HG02885 (cell line): ENCODE data around the gene HMCN2.

Experiments
- ATAC-seq: cut with Tn5 transposase; IDR thresholded peaks from one replicate; pipeline ENCODE4 v1.9.1; 2021; ENCODE audit warnings: mild to moderate bottlenecking; ENCODE audit not compliant: unreplicated experiment, poor library complexity

The HMCN2 gene

DNA sequence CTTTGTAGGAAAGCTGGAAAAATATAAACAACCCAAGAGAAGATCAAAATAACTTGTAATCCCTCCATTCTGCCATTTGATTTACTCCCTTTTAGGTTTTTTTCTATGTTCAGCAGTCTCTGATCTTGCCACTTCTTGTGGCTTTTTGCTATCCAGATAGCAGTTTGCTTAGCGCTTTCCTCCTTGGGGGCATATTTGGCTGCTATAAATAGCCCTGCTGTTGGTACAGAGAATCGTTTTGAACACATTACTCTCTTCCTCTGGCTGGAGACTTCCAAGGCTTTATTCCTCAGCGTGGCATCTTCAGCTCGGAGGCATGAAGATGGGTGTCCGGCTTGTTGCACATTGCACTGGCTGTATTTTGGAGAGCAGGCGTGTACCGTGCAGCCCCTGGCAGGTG lies 38.6 kb downstream of the HMCN2 start:
- no peak for ATAC-seq

DNA sequence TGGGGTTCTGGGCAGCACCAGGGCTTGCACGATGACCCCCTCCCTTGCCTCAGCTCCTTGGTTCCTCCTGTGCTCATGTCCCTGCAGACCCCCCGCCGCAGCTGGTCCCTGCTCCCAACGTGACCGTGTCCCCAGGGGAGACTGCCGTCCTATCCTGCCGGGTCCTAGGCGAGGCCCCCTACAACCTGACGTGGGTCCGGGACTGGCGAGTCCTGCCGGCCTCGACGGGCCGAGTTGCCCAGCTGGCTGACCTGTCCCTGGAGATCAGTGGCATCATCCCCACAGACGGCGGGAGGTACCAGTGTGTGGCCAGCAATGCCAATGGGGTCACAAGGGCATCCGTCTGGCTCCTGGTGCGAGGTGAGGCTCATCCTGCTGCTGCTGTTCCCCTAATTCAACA lies 39.1 kb downstream of the HMCN2 start:
- no peak for ATAC-seq

DNA sequence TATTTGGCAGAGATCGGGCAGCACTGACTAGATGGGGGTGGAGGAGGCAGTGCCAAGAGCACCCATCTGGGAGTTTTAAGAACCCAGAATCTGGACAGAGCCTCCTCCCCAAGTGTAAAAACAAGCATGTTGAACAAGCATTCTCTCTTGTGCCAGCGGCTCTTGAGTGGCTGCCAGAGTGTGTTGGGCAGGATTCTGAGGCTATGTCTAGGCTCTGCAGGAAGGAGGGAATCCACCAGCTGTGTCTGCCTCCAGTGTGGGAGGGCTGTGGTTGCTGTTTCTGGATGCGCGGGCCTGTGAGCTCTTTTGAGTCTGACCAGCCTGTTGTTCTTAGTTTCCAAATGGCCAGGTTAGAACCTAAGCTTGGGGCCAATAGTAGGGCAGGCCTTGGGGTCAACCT lies 39.8 kb downstream of the HMCN2 start:
- no peak for ATAC-seq

DNA sequence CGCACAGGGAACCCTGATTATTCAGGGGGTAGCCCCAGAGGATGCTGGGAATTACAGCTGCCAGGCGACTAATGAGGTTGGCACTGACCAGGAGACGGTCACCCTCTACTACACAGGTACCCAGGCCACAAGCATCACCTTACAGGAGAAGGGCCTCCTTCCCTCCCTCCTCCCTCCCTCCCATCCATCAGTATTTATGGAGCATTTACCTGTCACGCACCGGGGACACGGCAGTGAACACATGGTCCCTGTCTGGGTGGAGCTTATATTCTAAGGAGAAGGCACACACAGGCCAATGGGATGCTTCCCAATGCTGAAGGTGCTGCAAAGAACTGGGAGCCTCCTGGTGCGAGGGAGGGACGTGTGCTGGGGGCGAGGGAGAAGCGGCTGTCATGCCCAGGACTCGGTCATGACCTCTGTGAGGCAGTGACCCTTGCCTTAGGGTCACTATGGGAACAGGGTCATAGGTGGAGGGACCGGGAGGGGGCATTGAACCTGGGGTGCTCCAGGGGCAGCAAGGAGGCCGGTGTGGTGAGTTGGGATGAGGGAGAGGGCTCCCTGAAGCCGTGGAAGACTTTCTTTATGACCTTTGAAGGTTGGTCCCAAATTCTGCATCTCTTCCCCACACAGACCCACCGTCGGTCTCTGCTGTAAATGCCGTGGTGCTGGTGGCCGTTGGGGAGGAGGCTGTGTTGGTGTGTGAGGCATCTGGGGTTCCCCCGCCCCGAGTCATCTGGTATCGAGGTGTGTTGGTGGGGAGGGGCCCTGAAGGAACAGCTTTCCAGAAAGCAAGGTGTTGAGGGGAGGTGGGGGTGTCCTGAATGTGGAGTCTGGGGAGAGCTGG lies 41.5 kb downstream of the HMCN2 start:
- ATAC-seq = no peak

DNA sequence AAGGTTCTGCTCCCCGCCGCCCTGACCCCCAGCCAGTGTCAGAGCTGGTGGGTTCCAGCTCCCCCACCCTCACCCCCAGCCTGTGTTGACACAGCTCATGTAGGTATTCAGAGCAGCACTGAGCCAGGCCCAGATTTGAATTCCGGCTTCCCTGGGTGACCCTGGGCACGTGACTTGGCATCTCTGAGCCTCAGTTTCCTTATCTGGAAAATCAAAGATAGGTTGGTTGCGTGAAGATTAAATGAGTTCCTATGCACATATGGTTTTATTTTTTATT lies 42.0 kb downstream of the HMCN2 start:
- no peak for ATAC-seq

DNA sequence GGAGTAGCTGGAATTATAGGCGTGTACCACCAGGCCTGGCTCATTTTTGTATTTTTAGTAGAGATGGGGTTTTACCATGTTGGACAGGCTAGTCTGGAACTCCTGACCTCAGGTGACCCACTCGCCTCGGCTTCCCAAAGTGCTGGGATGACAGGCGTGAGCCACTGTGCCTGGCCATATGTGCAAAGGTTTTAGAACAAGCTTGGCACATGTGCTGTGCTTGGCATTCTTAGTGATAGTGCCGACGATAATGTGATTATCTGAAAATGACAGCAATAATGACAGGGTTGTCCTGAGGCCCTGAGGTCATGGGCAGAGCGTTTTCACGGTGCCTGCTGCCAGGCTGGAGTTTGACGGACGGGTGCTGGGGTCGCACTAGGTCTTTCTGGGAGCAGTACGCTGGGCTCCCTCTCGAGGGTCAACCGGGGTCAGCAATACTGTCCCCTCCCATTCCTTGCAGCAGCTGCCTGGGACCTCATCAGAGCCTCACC lies 42.6 kb downstream of the HMCN2 start:
- ATAC-seq = no peak

DNA sequence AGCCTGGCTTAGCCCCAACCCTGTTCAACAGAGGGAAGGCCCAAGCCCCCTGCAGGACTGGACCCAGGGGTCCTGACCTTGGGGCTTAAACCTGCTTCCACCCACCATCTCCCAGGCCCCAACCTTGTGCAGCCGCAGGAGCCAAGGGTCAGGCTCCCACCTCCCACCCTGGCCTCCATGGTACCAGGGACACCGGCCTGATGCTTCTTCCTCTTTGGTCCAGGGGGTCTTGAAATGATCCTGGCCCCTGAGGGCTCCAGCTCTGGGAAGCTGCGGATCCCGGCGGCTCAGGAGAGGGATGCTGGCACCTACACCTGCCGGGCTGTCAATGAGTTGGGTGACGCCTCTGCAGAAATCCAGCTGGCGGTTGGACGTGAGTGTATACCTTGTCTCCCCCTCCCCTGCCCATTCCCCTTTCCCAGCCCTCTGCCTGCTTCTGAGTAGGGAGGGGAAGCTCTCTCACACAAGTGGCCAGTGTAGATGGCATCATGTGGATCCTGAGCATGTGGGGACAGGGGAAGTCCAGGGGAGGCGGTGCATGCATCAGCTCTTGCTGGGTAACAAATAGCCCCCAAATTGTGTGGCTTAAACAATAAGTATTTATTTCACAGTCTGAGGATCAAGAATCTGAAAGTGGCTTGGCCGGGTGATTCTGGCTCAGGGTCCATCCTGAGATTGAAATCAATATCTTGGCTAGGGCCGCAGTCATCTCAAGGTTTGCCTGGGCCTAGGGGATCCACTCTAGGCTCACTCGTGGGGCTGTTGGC lies 44.3 kb downstream of the HMCN2 start:
- ATAC-seq = no peak

DNA sequence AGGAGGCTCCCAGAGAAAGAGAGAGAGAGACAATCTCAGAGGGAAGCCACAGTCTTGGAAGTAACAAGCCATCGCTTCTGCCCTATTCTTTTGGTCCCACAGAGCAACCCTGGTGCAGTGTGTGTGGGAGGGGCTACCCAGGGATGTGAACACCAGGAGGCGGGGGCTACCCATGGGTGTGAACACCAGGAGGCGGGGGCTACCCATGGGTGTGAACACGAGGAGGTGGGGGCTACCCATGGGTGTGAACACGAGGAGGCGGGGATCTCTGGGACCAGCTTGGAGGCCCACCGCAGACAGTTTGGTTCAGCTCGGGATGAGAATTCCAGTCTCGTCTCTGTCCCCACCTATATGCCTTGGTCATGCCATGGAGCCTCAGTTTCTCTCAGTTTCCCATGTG lies 44.9 kb downstream of the HMCN2 start:
- ATAC-seq = no peak

DNA sequence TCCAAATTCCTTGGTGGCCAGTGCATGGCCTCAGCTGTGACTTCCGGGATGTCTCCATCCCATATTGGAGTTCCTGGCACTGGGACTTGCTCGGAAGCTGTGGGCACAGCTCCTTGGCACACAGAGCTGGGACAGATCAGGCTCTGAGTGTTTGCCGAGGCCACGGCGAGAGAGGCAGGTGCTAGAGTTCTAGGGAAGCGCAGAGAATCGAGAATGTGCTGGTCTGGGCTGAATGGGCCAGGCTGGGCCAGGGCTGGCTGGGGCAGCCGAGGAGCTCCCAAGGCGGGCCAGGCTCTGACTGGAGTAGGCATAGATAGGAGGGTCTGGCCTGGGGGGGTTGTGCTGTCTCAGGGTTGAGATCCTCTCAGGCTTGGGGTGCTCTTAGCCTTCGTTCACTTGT lies 45.4 kb downstream of the HMCN2 start:
- ATAC-seq = no peak

DNA sequence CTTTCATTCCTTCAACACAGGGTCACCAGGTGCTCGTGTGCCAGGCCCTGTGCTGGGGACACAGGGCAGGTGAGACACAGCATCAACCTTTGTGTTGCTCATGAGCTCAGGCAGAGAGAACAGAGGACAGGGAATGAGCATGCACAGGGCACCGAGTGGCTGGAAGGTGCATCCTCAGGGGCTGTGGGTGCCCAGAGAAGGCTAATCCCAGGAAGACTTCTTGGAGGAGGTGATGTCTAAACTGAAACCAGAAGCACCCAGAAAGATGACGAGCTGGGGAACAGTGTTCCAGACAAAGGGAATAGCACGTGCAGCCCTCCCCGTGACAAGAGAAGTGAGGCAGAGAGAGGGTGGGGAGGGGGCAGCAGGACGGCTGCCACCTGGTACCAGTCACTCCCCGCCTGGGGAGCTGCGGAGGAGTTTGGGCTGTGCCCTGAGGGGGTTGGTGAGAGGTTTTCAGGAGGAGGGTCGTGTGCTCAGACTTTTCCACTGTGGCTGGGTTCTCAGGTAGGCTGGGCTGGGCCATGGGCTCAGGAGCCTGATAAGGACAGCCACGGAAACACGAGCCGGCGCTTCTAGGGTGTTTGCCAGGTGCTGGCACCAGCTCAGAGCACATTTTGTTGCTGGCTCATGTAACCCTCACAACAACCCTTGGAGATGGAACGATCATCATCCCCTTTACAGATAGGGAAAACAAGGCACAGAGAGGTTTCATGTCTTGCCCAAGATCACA lies 46.0 kb downstream of the HMCN2 start:
- no peak for ATAC-seq

DNA sequence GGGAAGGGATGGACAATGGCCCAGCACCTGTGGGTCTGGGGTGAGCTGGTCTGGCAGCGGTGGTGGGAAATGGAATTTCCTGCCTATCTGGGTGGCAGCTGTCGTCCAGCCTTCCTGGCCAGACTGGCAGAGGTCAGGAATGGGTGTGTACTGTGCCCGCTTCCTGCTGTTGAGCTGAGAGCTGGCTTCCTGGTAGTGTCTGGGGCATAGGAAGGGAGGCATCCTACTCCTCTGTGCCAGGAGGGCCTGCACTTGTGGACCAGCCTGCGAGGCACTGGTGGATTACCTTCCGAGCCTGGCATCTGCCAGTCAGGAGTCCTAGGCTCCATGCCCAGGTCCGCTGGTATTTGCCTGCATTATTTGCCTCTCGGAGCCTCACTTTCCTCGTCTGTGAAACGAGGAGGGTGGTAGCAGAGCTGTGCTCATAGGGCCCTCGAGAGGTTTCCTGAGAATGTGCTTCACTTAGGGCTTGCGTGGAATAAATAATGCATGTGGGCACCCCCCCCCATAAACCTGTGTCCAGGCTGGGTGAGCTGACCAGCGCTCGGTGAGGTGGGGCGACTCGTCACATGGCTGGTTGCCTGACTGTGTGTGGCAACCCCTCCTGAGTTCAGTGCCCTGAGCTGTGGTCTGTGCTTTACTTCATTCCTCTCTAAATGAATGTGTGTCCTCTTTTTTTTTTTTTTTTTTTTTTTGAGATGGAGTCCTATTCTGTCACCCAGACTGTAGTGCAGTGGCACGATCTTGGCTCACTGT lies 47.7 kb downstream of the HMCN2 start:
- ATAC-seq = no peak

DNA sequence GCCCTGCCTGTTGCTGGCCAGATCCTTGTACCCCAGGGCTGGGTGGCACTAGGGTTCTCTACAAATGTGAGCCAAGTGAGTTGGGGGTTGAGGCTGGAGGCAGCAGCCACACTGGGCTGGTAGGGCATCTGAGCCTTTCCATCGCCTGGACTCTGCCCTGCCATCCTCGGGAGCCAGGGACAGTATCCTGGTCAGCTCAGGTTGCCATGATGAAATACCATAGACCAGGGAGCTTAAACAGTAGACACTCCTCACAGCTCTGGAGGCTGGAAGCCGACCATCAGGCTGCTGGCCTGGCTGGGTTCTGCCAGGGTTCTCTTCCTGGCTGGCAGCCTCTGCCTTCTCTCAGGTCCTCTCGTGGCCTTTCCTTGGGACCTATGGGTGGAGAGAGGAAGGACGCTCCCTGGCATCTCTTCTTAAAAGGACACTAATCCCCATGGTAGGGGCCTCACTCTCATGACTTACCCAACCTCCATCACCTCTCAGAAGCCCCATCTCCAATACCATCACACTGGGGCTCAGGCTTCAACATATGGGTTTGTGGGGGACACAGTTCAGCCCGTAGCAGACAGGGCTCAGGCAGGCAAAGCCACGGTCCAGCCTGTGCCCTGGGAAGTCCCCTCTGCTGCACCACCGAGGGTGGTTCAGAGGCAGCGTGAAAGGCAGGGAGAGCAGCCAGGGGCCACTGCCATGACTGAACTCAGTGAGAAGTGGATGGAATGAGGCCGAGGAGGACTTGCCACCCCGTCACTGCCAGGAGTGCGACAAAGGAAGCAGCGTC lies 50.1 kb downstream of the HMCN2 start:
- no peak for ATAC-seq

DNA sequence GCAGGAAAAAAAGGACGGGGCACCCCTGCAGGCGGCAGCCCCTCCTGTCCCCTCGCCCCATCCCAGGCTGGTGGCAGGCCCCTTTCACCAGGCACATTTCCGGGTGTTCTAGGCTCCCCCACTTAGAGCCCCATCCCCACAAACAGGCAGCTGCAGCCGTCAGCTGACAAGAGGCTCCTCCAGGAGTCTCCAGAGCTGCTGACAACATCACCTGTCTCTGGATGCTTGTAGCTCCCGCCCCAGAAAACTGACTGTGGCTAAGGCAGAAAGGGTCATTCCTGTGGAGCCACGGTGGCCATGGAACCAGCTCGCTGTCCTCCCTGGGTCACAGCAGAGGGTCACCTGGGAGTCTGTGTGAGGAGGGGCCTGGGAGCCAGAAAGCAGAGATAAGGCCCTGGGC lies 50.9 kb downstream of the HMCN2 start:
- ATAC-seq = no peak

DNA sequence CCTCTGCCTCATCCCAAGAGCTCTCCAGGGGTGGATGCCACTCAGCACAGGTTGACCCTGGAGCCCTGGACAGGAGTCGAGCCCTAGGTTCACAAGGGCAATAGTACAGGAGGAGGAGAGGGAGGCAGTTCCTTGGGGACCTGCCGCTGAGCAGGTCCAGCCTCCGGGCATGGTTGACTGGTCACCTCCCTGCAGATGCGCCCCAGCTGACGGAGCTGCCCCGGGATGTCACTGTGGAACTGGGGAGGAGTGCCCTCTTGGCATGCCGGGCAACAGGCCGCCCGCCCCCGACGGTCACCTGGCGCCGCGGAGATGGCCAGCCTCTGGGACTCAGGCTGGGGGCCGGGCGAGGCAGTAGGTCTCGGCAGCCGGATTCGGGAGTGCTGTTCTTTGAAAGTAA lies 53.7 kb downstream of the HMCN2 start:
- no peak for ATAC-seq

DNA sequence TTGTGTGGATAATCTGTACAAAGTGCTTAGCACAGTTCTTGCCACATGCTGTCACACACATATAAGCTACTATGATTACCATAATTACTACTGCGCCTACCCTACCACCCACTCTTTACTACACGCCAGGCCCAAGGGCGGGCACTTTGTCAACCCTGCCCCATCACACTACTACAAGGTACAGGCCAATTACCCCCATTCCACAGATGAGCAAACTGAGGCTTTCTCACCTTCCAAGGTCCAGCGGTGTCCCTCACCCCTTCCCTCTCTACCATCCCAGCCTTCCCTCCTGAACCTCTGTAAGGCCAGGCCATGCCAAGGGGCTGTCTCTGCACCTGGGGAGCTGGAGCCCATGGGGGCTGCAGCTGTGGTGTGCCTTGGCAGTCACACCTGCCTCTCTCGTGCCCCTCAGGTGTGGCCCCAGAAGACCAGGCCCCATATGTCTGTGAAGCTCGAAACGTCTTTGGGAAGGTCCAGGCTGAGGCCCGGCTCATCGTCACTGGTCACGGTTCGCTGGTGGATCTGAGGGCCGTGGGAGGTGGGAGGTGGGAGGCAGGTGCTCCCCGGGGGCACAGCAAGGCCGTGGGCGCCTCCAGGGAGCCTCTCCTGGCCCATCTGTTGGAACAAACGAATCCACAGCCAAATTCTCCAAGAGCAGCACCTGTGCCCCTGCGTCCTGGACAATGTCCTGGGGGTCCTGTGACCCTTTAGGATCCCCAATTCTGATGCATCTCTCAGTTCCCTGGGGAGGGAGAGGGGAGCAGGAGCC lies 54.6 kb downstream of the HMCN2 start:
- ATAC-seq = no peak

DNA sequence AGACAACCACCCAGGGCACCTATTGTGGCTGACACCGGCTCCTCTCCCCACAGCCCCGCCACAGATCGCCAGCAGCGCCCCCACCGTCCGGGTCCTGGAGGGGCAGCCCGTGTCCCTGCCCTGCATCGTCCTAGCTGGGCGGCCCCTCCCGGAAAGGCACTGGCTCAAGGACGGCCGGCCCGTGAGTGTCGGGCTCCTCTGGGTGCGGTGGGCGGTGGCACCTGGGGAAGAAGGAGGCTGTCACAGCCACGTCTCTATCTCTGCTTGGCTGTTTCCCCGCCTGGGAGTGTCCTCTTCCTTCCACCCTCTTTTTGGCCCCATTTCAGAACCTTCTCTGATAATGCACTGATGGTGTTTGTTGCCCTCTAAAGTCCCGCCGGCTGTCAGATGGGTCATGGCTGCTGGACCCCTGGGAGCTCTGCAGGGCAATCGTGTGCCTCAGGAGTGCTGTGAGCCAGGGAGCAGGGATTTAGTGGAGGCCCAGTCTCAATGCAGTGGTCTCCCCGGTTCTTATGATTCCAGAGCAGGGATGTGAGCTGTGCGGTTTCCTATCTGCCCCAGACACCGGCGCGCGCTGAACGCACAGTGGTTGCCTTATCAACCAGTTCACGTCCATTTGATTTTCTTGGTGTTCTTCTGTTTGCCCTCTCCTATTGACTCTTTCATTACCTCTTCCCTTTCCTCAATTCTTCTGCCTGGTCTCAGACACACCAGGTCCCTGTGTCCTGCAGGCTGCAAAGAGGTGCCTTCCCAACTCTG lies 55.3 kb downstream of the HMCN2 start:
- ATAC-seq = no peak

DNA sequence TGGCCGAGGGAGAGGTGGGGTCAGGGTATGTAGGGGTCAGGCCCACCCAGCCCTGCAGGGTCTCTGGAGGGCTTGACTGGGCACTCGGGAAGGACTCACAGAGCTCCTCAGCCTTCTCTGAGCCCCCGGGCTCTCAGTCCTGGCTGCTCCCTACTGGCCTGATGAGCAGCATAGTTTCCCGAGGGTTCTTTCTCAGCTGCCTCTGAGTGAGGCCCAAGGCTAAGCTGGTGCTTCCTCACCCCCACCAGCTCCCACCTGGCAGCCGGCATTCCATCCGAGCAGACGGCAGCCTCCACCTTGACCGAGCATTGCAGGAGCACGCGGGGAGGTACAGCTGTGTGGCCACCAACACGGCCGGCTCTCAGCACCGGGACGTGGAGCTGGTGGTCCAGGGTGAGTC lies 56.0 kb downstream of the HMCN2 start:
- ATAC-seq = no peak

DNA sequence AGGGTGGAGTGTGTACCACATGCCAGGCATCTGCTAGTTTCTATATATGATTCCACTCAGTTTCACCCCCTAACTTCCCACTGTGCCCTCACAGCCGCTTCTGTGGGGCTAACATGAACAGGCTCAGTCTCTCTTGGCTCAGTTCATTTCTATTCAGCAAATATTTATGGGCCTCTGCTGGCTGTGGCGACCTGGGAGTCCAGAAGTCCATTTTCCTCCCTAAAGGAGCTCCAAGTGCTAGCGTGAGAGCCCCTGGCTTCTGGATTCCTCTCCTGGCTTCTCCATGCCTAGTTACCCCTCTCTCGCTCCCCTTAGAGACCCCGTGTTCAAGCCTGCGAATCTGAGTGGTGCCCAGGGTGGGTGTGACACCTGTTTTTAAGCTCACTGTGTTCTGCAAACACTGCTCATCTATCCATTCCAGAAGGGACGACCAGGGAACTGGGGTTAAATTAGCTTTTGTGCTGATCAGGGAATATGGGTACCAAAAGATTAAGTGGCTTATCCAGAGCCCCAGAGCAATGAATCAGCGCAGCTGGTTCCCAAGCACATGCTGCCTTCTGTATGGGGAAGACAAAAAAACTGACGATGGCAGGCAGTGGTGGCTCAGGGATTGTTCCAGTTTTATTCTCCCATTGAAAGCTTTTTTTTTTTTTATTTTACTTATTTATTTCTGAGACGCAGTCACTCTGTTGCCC lies 57.6 kb downstream of the HMCN2 start:
- ATAC-seq = no peak
